ENCODE results near the gene PPP2CA.
A peak's percentile ranks its signal among the peaks of the same experiment; 100 is the strongest.

The PPP2CA gene

DNA sequence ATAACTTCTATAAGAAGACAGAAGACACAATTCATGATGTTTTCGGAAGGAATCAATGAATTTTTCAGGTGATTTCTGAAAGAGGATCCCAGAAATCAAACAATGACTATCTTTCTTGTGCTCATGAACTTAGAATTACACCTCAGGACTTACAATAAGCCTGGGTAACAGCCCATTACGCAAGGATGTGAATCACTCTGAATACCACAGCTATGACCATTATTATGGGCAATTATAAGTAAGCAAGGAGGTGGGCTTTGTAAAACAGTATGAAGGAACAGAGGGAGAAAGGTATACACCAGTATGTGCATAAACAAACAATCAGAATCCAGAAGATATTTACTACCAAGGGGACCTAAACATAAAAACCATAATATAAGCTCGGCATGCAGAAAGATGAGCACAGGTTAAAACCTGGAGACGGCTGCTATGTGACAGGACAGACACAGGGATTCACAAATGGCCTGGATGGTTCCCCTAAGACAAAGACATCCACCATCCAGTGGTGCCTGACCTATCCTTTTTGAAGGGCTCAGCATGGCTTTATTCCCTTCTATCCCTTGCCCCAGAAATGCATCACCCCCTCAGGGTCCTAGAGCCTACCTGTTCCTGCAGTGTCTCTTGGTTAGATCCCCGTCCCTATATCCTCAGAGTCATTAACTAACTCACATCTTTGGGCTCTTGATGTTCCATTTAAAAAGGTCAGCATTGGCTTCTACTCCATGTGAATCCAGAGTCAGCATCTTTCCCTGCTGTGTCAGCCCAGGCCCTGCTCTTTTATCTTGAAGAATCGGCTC lies 21.8 kb upstream of the PPP2CA start:
- Histone ChIP-seq H3K4me1 (ENCODE audit: control insufficient read depth in 1 of 2, insufficient read depth in 2 of 2, low read length in 2 of 2) (peaks cover 15 to 16% of the 10 kb centered on the region in 2 experiments), H2BK5ac (ENCODE audit: low read depth, low read length, poor library complexity) (peak overlapping the region; percentile 33), H3K23ac (ENCODE audit: low read length) (no peak overlapping the region), H3K9me3 (ENCODE audit: insufficient read depth, low read depth, low read length) (no peaks in the 10 kb centered on the region), H2AK5ac (ENCODE audit: low read length) (no peak overlapping the region), H2BK12ac (ENCODE audit: low read length) (no peak overlapping the region), H3K14ac (ENCODE audit: low read length) (no peak overlapping the region), H3K27ac (ENCODE audit: low read depth, low read length) (no peak overlapping the region), H2AFZ (ENCODE audit: insufficient read depth, low read length, poor library complexity) (no peak overlapping the region), H3K79me2 (ENCODE audit: control insufficient read depth, insufficient read depth, low read length, poor library complexity) (no peaks in the 10 kb centered on the region), H3K36me3 (ENCODE audit: control insufficient read depth in 1 of 2, insufficient read depth in 2 of 2, low read length in 2 of 2) (no peaks in the 10 kb centered on the region), H3K27me3 (ENCODE audit: insufficient read depth, low read length) (no peaks in the 10 kb centered on the region), H3K4me3 (ENCODE audit: low read depth, low read length) (no peak overlapping the region), H3K9ac (ENCODE audit: low read length) (no peak overlapping the region), H3K79me1 (ENCODE audit: low read length) (peaks cover 2% of the 10 kb centered on the region), H3K4ac (ENCODE audit: low read depth, low read length) (no peak overlapping the region), H4K8ac (ENCODE audit: low read depth, low read length) (peak overlapping the region; percentile 34), H3K18ac (ENCODE audit: low read length) (no peak overlapping the region), H2BK120ac (ENCODE audit: insufficient read depth, low read length, poor library complexity) (peak overlapping the region; percentile 30), H3K4me2 (ENCODE audit: low read length) (no peak overlapping the region), H4K12ac (ENCODE audit: low read depth, low read length) (no peak overlapping the region), H4K91ac (ENCODE audit: low read depth, low read length) (no peak overlapping the region)
- WGBS (ENCODE audit: extremely low coverage, insufficient coverage, insufficient read length), result no CpG with 5 or more reads among the region's 6 CpGs
- DNase-seq, result peak; percentile 82 to 91

DNA sequence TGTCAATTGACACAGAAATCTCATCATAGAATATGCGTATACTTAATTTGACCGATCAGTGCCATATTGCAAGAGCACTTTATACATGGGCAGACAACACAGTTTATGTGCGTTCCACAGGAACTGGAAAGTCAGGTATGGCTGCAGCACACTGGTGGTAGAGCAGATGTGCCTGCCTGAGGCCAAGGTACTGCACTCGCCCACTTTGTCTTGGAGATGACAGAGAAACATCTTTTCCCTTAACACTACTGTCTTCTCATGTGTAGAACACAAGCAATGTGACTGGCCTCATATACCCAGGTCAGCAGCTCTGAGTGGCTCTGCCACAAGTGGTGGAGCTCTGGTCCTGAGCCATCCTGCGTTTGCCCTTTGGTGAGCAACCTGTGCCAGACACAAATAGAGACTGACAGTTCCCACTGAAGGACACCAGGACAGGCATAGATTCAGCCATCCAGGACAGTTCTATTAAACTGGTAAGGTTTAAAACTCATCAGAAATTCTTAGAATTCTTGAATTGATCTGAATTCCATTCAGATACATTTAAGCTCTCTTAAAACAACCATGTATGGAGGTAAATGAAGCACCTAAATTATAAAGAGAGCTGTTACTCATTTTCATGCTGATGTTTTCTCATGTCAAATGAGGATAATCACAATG lies 21.0 kb upstream of the PPP2CA start:
- H2AK5ac ChIP-seq (ENCODE audit: low read length), result no peak overlapping the region
- no peaks in the 10 kb centered on the region for H3K27me3 ChIP-seq (ENCODE audit: insufficient read depth, low read length)
- no peaks in the 10 kb centered on the region for H3K79me2 ChIP-seq (ENCODE audit: control insufficient read depth, insufficient read depth, low read length, poor library complexity)
- no peak overlapping the region for H3K23ac ChIP-seq (ENCODE audit: low read length)
- no peak overlapping the region for H3K4me3 ChIP-seq (ENCODE audit: low read depth, low read length)
- no peak overlapping the region for H3K9ac ChIP-seq (ENCODE audit: low read length)
- no CpG with 5 or more reads among the region's 5 CpGs for WGBS (ENCODE audit: extremely low coverage, insufficient coverage, insufficient read length)
- no peaks in the 10 kb centered on the region for H3K9me3 ChIP-seq (ENCODE audit: insufficient read depth, low read depth, low read length)
- H3K18ac ChIP-seq (ENCODE audit: low read length), result no peak overlapping the region
- DNase-seq, result peak; percentile 92 to 95
- no peak overlapping the region for H4K12ac ChIP-seq (ENCODE audit: low read depth, low read length)
- H2AFZ ChIP-seq (ENCODE audit: insufficient read depth, low read length, poor library complexity), result no peak overlapping the region
- H3K27ac ChIP-seq (ENCODE audit: low read depth, low read length), result peak overlapping the region; percentile 24
- H3K36me3 ChIP-seq (ENCODE audit: control insufficient read depth in 1 of 2, insufficient read depth in 2 of 2, low read length in 2 of 2), result no peaks in the 10 kb centered on the region
- H2BK120ac ChIP-seq (ENCODE audit: insufficient read depth, low read length, poor library complexity), result no peak overlapping the region
- peak overlapping the region; percentile 10 for H4K91ac ChIP-seq (ENCODE audit: low read depth, low read length)
- peak overlapping the region; percentile 6 for H3K14ac ChIP-seq (ENCODE audit: low read length)
- H2BK12ac ChIP-seq (ENCODE audit: low read length), result peak overlapping the region; percentile 11
- peak overlapping the region; percentile 18 for H2BK5ac ChIP-seq (ENCODE audit: low read depth, low read length, poor library complexity)
- no peak overlapping the region for H3K4me2 ChIP-seq (ENCODE audit: low read length)
- H3K4me1 ChIP-seq (ENCODE audit: control insufficient read depth in 1 of 2, insufficient read depth in 2 of 2, low read length in 2 of 2), result peaks cover 15 to 16% of the 10 kb centered on the region in 2 experiments
- no peak overlapping the region for H3K4ac ChIP-seq (ENCODE audit: low read depth, low read length)
- no peak overlapping the region for H4K8ac ChIP-seq (ENCODE audit: low read depth, low read length)
- peaks cover 2% of the 10 kb centered on the region for H3K79me1 ChIP-seq (ENCODE audit: low read length)

- Histone ChIP-seq H3K79me2 (ENCODE audit: control insufficient read depth, insufficient read depth, low read length, poor library complexity) (no peaks in the 10 kb centered on the region), H3K27ac (ENCODE audit: low read depth, low read length) (no peak overlapping the region), H2AK5ac (ENCODE audit: low read length) (no peak overlapping the region), H4K91ac (ENCODE audit: low read depth, low read length) (peak overlapping the region; percentile 39), H3K36me3 (ENCODE audit: control insufficient read depth in 1 of 2, insufficient read depth in 2 of 2, low read length in 2 of 2) (no peaks in the 10 kb centered on the region), H3K18ac (ENCODE audit: low read length) (no peak overlapping the region), H3K4me3 (ENCODE audit: low read depth, low read length) (no peak overlapping the region), H4K12ac (ENCODE audit: low read depth, low read length) (no peak overlapping the region), H4K8ac (ENCODE audit: low read depth, low read length) (no peak overlapping the region), H2BK12ac (ENCODE audit: low read length) (no peak overlapping the region), H3K4ac (ENCODE audit: low read depth, low read length) (no peak overlapping the region), H3K23ac (ENCODE audit: low read length) (no peak overlapping the region), H3K79me1 (ENCODE audit: low read length) (peaks cover 2% of the 10 kb centered on the region), H3K9ac (ENCODE audit: low read length) (no peak overlapping the region), H3K9me3 (ENCODE audit: insufficient read depth, low read depth, low read length) (no peaks in the 10 kb centered on the region), H3K14ac (ENCODE audit: low read length) (no peak overlapping the region), H3K4me2 (ENCODE audit: low read length) (no peak overlapping the region), H2AFZ (ENCODE audit: insufficient read depth, low read length, poor library complexity) (no peak overlapping the region), H3K27me3 (ENCODE audit: insufficient read depth, low read length) (no peaks in the 10 kb centered on the region), H2BK120ac (ENCODE audit: insufficient read depth, low read length, poor library complexity) (no peak overlapping the region), H2BK5ac (ENCODE audit: low read depth, low read length, poor library complexity) (no peak overlapping the region), H3K4me1 (ENCODE audit: control insufficient read depth in 1 of 2, insufficient read depth in 2 of 2, low read length in 2 of 2) (peaks cover 15 to 16% of the 10 kb centered on the region in 2 experiments)
- no CpG with 5 or more reads among the region's 2 CpGs for WGBS (ENCODE audit: extremely low coverage, insufficient coverage, insufficient read length)
- no peak for DNase-seq
Observed at GRCh38 chr5:134245692-134246091, 19.8 kb upstream of the PPP2CA start.

DNA sequence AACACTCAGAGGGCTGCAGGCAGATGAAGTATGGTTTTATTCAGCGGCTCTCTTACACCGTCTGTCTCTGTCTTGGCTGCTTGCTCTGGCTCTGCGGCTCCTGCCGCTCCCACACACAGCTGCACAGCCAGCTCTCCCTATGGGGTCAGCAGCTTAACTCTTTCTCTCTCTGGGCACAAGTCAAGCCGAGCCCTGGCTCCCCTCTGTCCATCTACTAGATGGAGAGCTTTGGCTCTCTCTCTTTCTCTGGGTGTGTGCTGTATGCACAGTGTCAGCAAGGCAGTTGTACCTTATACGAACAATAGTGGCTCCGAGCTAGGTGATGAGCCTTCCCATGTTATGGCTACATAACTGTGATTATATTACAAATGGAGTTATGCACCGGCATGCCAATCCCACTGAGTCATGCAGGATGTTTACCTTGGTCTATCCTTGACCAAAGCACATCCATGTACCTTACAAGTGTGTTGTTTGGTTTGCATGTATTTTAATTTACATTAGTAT lies 19.3 kb upstream of the PPP2CA start:
- no peaks in the 10 kb centered on the region for H3K9me3 ChIP-seq (ENCODE audit: insufficient read depth, low read depth, low read length)
- H2AFZ ChIP-seq (ENCODE audit: insufficient read depth, low read length, poor library complexity), result no peak overlapping the region

More for the DNA sequence above, 19.3 kb upstream of the PPP2CA start:
- Histone ChIP-seq H3K9ac (ENCODE audit: low read length) (no peak overlapping the region), H3K79me2 (ENCODE audit: control insufficient read depth, insufficient read depth, low read length, poor library complexity) (no peaks in the 10 kb centered on the region), H3K23ac (ENCODE audit: low read length) (no peak overlapping the region), H4K8ac (ENCODE audit: low read depth, low read length) (no peak overlapping the region), H2BK5ac (ENCODE audit: low read depth, low read length, poor library complexity) (no peak overlapping the region), H3K79me1 (ENCODE audit: low read length) (peaks cover 2% of the 10 kb centered on the region), H2BK120ac (ENCODE audit: insufficient read depth, low read length, poor library complexity) (no peak overlapping the region), H3K27me3 (ENCODE audit: insufficient read depth, low read length) (no peaks in the 10 kb centered on the region), H3K36me3 (ENCODE audit: control insufficient read depth in 1 of 2, insufficient read depth in 2 of 2, low read length in 2 of 2) (no peaks in the 10 kb centered on the region), H3K4me2 (ENCODE audit: low read length) (peak overlapping the region; percentile 3), H3K14ac (ENCODE audit: low read length) (no peak overlapping the region), H3K18ac (ENCODE audit: low read length) (no peak overlapping the region), H3K4ac (ENCODE audit: low read depth, low read length) (no peak overlapping the region), H4K12ac (ENCODE audit: low read depth, low read length) (no peak overlapping the region), H4K91ac (ENCODE audit: low read depth, low read length) (no peak overlapping the region), H3K4me3 (ENCODE audit: low read depth, low read length) (no peak overlapping the region), H3K4me1 (ENCODE audit: control insufficient read depth in 1 of 2, insufficient read depth in 2 of 2, low read length in 2 of 2) (peaks cover 15 to 16% of the 10 kb centered on the region in 2 experiments), H2AK5ac (ENCODE audit: low read length) (no peak overlapping the region), H2BK12ac (ENCODE audit: low read length) (no peak overlapping the region), H3K27ac (ENCODE audit: low read depth, low read length) (no peak overlapping the region)
- WGBS (ENCODE audit: extremely low coverage, insufficient coverage, insufficient read length), result no CpG with 5 or more reads among the region's 8 CpGs
- peak; percentile 71 to 83 for DNase-seq
